ENCODE results near the gene DYRK1A.

The DYRK1A gene

DNA sequence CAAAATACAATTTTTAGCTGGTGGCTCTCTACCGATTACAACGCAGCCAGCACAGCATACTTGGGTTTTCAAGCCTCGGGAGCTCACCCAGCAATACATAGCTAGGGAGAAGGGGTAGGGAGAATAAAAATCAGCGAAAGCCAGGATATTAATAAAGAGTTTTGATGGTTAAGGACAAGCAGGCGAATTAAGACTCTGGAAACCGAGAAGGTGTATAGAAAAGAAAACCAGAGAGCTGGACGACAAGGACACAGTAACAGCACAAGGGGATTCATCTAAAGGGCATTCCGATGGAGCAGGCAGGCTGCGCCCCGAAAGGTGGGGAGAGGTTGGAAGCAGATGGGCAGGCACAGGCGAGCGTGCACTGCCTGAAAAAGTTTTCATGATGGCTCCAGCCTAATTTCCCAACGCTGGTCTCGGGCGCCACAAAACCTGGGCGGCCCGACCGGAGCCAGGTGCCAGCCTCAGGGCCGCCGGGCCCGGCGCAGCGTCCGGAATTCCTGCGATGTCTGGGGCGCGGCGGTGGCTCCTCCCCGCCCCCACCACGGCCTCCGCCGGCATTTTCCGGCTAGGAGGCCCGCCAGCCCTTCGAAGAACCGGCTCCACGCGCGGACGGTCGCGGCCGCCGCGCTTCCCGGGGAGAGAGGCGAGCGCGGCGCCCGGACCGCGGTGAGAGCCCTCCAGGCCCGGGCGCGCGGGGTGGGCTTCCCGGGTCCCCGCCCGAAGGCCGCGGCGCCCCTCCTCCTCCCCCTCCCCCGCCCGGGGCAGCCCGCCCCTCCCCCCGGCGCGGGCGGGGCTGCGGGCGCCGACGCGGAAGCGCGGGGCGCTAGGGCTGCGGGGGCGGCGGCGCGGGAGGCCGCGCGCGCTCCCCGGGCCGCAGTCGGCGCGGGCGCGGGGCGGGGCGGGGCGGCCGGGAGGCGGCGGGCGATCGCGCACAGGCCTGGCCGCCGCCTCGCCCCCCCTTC is 774 bp upstream of the DYRK1A start:
- no peak for DNase-seq

DNA sequence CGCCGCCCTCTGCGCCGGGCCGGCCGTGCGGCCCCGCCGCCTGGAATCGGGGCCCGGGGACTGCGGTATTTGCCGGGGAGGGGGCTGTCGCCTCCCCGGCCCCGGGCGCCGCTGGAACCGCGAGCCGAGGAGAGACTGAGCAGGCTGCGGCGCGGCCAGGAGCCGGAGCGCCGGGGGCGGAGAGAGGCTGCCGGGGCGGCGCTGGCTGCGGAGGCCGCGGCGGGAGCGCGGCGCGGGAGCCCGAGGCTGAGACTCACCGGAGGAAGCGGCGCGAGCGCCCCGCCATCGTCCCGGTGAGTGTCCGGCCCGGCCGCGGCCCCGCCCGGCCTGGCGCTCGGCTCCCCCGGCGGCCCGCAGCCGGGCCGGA is 746 bp downstream of the DYRK1A start:
- no peak for DNase-seq

DNA sequence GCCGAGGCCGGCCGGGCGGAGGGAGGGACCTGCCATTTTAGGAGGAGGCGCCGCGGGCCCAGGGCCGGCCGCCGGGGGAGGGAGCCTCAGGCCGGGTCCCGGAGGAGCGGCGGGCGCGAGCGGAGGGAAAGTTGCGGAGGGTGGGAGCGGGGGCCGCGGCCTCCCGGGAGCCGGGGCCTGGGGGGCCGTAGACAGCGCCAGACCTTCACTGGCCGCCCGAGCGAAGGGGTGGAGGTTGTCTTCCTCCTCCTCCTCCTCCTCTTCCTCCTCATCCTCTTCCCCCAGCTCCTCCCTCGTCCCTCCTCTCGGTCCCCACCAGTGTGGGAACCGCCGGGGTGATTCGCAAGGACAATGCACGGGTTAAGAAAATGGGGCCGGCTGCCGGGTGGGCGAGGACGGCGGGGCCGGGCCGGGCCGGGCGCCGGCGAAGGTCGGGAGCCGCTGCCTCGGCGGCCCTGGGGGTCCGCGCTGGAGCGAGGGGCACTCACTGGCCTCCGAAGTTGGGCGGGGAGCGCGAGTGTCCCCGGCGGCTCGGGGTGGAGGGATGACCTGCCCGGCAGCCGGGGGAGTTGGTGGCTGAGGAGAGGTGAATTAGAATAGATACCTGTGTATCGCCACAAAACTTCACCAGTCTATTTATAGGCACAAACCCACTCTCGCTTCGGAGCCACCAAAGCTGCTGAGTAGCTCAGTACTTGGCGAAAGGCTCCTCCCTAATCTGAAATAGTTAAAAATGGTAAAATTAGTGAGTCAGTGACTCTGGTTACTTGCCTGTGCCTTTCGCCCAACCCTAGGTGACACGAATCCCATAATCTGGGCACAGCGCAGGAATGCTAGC is 1.3 kb downstream of the DYRK1A start:
- DNase-seq, result no peak

DNA sequence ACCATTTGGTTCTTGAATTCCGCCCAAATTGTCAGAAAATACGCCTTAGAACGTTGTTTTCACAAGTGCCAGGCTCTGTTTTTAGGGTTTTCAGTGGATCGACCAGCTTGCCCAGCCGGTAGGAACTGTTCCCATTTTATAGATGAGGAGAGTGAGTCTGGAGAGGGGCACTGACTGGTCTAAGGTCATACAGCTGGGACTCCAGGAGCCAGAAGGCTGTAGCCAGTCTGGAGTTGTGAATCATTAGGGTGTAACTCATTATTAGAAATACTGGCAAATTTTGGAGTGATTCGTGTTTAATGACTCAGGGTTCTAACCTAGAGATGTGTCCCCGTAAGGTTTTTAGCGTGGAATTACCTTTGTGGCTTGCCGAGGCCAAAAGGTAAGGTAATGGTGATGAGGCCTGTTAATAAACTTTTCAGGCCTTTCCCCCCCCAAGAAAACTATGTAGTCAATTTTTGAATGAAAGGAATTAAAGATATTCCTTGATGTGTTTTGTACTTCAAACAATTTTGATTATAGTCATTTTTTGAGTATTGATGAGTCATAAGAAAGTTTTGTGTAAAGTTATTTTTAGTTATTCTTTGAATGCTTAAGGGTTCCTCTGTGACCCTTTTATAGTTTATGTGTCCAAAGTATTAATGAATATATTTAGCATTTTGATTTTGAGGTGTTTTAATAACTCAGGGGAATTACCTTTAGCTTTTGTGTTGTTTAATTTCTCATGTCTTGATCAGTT is 2.1 kb downstream of the DYRK1A start:
- no peak for DNase-seq

DNA sequence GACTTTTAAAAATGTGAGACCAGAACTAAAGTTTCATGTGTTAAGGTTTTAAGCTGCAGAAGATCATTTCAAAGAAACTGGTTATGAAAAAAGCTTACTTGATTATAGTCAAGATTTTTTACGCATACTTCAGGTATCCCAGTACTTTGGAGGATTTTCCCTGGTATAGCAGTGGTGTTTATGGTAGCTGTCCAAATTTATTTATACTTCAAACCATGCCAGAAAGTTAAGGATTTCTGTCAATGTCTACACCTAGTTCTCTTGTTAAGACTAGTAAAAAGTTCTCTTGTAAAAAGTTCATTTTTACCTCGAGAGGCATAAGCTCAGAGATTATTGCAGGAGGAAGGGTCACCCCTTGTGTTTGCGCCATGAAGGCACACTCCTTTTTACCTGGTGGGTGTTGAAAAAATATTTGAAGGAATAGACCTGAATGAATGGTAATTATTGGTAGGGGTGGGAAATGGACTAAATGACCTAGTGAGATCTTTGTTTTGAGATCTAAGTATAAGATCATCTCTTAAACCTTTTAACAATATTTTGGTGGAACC is 2.8 kb downstream of the DYRK1A start:
- no peak for DNase-seq

DNA sequence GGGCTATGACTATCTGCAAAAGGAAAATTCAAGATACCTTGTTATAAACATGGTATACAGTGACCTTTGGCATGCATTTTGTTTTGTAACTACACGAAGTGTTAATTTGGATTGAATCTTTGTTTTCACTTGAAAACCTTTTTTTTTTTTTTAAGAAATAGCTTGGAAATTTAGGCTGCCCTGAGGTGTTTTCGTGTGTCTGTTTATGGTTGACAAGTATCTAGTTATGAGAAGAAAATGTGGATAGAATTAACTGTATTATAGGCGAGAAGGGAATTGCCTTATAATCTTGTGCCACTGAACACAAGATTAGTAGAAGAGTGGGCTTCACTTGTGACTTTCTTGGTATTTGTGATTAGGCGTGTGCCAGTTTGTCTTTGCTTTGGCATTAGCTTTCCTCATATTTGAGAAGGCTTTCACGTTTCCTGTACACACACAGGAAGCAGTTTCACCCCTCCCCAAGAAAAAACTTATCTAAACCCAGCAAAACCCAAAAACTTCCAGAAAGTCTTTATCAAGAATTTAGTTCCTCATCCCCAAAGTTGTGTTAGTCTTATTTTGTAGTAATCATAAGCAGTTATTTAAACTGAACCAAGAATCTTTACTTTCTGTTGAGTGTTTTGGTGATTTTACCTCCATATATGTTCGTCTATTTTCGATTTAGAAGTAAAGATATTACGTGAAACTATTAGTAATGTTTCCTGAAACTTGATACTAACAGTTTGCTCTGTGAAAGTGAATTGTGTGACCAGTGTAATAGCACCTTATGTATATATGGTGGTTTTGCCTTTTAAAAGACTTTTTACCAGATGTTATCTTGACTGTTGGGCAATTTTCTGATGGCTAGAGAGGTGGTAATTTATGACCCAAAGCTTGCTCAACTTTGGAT is 3.8 kb downstream of the DYRK1A start:
- DNase-seq, result no peak

DNA sequence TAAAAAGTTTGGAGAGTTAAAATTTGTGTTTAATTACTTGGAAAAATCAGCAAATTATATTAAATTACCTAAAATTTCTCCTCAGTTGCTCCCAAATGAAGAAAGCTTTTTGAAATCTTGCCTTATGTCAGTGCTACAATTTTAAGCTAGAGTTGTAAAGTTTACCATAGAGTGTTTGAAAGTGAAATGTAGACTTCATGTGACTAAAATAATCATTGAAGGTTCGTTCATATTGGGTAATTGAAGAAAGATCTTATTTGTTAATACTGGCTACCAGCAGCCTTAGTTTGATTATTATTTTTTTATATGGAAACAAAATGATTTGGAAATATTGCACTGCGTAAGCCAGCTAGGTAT is 4.4 kb downstream of the DYRK1A start:
- DNase-seq, result no peak

DNA sequence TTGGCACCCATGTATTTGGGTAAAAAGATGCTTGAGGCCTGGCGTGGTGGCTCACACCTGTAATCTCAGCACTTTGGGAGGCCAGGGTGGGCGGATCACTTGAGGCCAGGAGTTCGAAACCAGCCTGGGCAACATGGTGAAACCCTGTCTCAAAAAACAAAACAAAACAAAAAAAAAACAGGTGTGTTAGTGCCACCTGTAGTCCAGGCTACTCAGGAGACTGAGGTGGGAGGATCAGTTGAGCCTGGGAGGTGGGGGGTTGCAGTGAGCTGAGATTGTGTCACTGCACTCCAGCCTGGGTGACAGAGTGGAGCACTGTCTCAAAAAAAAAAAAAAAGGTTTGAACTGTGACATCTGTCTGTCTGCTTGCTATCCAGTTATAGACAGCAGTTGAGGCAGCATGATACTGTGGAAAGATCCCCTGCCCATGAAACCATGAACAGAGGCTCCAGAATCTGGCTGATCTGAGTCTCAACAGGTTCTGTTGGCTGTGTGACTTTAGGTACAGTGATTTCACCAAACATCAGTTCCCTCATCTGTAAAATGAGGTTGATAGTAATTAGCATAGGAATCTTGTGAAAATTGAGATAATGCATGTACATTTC is 5.7 kb downstream of the DYRK1A start:
- DNase-seq, result no peak

DNA sequence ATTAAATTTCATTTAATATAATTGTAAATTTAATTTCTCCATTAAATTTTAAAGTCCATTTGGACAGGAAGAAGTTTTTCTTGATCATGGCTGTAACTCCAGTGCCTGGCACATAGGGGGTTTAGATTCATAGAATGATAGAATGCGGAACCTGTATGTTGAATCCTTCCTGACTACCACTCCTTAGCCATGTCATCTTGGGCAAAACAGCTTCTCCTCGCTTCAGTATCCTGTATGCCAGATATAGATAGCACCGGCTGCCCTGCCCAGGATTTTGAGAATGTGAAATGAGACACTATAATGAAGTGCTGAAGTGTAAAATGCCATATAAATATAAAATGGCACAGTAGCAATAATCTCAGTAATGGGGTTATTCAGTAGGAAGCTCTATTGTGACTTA is 6.4 kb downstream of the DYRK1A start:
- DNase-seq, result no peak

DNA sequence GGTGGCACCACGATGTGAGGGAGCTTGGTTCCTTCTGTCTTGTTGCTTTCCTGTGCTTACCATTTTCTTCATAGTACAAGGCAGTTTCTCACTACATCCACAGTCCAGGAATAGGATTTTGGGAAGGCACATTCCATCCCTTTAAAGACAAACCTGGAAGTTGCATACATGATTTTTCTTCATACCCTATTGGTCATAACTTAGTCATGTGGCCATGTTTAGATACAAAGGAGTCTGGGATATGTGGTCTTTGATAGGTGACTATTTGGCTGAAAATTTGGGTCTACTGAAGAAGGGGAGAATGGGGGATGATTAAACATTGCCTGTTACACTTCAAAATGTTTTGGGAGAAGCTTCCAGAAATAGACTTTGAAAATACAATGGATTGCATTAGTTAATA is 7.0 kb downstream of the DYRK1A start:
- no peak for DNase-seq

DNA sequence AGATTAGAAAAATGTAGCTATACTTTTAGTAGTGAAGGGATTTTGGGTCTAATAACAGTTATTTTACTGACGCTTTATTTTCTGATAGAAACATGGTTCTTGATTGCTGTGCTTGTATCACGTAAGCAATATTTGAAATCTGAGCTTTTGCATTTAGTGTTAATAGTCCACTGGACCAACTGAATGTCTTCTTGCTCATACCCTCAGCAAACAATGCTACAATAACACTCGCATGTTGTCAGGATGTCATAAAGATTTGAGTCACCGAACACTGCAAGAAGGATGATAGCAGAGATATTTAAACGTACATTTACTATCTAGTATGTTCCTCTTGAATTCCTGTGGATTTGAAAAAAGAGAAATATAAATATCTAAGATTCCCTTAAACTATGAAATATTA is 7.5 kb downstream of the DYRK1A start:
- no peak for DNase-seq

DNA sequence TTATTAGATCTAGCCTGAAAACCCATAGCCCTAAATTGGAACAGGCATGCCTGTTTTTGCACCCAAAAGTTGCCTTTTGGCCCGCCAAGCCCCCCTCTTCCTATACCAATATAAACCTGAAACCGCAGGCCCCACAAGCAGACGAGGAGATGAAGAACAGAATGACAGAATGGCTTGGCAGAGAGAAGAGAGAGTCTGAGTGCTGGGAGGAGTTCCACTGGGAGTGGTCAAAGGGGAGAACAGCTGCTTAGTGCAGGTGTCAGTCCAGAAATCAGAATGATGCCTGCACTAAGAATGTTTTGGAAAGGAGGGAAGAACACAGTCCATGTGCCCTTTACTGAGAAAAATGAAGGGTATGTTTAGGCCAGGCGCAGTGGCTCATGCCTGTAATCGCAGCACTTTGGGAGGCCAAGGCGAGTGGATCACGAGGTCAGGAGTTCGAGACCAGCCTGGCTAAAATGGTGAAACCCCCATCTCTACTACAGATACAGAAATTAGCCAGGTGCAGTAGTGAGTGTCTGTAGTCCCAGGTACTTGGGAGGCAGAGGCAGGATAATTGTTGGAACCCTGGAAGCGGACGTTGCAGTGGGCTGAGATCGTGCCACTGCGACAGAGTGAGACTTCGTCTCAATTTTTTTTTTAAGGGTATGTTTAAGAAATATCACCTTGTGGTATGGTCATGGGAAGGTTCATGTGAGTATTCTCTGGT is 9.4 kb downstream of the DYRK1A start:
- no peak for DNase-seq

DNA sequence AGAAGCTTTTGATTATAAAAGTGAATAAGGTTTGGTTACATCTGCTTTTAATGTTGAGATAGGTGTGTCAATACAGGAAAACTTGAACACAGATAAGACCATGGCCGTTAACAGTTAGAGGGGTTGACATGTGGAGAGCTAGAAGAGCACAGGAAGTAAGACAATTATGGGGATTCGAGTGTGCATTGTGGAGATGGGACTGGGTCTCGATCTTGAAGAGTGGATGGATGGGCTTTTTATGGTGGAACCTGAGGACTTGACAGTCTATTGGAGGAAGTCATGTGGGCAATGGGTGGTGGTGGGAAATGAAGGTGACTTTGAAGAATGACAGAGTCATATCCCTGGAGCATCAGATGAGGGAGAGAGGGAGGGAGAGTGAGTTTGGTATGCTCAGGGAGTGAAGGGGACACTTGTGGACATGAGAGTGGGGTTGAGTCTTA is 12.1 kb downstream of the DYRK1A start:
- no peak for DNase-seq

DNA sequence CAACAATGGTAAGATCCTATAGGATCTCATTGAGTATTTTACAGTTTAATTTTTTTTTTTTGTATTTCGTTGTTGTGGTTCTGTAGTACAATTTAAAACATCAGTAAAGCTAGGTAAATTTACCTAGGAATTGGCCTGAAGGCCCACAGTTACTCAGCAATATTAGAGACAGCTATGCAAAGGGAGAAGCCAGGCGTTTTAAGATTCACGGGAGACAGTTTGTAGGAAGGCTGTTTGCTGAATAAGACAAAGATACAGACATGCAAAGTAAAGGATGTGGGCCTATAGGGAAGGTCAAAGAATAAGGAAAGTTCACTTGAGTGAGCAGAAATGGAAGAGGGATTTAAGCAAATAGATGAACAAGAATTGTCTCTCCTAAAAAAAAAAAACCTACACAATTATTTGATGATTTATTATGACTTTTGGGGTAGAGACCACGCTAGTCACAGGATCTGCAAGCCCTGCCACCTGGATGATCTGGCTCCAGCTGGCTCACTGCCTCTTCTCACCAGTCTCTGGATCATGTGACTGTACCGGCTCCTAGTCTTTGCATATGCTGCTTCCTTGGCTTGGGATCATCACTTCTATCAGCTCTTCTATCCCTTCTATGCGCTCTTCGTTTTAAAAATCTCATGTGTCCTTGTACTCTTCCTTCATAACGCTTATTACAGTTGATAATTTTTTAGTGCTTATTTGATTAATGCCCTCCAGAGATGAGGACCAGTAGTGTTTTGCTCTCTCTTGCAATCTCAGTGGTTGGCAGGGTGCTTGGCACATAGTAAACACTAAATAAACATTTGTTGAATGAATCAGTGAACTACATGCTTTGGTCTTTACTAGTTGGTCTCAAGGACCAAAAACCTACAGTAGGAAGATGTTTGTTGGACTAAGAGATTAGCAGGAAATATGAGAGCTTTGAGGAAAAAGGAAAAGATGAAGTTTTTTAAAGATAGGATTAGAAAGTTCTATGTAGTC is 14.1 kb downstream of the DYRK1A start:
- no peak for DNase-seq

DNA sequence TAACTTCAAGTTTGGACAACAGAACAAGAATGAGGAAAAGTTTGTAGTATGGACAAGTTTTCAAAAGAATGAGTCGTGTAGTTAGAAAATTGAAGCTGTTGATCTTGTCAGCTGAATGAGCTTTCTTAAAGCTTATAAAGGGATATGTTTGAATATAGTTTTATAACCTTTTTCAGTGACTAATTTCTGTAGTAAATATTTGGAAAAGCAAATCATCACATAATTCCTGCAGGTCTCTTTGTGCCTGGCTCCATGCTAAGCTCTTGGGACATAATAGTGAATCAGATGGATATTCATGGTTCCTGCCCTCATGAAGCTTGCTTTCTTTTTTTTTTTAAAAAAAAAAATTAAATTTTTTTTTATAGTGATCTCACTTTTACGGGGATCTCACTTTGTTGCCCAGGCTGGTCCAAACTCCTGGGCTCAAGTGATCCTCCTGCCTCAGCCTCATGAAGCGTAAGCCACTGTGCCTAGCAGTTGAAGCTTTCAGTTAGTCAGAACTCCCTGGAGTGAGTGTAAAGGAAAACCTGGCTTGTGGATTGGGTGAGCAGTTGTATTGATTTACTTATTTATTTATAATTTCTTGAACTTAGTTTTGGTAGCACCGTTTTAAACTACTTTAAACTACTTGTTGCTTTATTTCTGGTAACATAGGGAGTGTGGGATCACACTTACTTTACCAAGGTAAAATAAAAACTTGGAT is 15.5 kb downstream of the DYRK1A start:
- no peak for DNase-seq

DNA sequence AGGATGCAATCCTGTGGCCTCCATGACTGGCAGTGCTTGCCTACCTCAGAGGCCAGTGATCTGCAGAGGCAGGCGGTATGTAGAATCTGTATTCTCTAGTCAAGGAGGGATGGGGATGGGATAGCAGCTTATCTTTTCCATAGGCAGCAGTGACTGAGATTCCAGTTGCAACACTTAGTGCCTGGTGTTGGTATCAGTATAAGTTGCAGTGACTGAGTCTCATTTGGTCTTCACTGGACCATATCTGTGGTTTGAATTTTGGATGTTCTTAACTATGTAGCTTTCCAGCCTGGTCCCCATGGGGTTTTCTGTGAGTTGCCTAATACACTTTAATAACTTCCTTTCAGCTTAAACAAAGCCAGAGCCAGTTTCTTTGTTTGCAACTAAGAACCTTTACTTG is 16.5 kb downstream of the DYRK1A start:
- DNase-seq, result no peak

DNA sequence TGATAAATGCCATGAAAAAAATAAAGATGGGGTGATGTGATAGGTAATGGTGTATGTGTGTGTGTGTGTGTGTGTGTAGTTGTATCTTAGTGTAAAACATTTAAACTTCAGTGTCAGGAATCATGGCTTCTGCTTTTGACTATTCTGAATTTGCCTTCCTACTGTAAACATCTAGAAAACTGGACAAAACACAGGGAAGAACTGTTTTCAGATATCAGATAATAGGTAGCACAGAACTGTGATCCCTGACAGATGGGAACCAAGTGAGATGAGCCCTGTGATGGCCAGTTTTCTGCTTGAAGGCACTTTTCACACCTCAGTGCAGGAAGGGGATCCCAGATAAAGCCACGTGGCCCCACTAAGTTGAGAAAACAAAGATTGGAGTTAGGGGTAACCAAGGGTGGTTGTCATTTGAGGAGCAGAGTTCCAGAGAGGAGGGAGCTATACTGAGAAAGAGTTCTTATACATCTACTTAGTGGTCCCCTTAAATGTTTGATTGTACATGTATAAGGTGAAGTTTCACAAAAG is 17.3 kb downstream of the DYRK1A start:
- no peak for DNase-seq

DNA sequence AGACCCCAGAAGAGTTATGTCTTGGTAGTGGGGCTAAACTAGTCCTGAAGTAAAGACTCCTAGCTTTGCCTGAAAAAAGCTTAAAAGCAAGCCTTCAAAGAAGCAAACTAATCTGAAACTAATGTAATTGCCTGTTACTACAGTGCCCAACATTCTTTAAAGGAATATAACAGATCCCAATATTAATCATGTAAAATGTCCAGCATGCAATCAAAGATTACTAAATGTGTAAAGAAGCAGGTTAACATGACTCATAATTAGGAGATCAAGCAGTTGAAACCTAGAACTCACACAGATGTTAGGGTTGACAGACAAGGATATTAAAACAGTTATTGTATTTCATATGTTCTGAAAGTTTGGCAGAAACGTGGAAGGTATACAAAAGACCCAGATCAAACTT is 17.8 kb downstream of the DYRK1A start:
- DNase-seq, result no peak

All from DMS153 (cell line).